Fibroblast of skin of left biceps (primary cell): ENCODE measurements around the gene PXN.
"Not testable (repeated sequence)": the region's sequence is repeated elsewhere in the genome, so short reads cannot be mapped to it uniquely, and the experiment has no call there.

ENCODE experiments used
- DNase-seq, 2 experiments: peaks; one replicate each; pipeline ENCODE4 v3.0.0-alpha.2; 2013; ENCODE audit warnings: low read depth in 2 of 2

PXN gene

DNA sequence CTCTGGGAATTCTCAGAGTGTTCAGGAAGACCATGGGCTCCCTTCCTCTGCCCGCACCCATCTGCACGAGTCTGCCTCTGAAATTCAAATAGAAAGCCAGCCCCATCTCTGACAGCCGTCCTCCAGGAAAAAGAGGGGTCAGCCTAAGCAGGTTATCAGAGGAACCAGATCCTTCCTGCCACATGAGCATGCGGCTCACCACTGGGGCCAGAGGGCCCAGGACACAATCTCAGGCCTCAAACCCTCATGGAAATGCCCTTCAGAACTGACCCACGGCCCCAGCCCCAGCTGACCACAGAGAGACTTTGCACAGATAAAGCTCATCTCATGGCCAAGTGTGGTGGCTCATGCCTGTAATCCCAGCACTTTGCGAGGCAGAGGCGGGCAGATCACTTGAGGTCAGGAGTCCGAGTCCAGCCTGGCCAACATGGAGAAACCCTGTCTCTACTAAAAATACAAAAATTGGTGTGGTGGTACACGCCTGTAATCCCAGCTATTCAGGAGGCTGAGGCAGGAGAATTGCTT, 23.2 kb downstream of the PXN start:
- DNase-seq = no peak

- no peak for DNase-seq
These were observed 23.8 kb downstream of the PXN start for GRCh38 chr12:120241561-120242274.

- DNase-seq = no peak
These were observed 25.1 kb downstream of the PXN start for GRCh38 chr12:120240495-120240833.

DNA sequence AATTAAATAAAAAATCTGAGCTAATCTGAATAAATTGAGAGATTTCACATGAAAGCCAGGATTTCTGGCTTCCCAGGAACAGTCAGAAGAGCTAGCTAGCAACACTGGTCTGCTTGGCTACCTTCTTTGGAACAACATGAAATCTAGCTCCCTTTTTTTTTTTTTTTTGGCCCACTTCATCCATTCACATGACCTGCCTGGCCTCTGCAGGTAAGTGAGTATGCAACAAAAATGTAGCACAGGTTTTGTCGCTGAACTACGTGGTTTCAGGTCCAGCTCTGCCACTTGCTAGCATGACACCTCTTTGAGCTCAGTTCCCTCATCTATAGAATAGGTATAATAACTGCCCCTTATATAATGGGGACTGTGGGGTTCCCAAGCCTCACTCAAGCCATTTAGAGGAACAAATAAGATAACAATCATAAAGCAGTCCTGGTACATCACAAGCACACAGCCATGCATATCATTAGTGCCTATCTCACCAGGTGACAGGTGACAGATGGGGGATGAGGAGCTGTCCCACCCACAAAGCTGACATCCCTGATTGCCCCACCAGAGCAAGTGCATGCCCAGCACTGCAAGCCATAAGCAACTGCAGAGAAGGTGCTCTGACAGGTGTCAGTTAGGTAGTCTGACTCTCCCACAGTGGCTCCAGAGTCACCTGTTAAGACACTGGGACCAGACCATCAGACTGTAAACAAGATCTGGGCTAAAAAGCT, 25.6 kb downstream of the PXN start:
- DNase-seq = no peak

DNA sequence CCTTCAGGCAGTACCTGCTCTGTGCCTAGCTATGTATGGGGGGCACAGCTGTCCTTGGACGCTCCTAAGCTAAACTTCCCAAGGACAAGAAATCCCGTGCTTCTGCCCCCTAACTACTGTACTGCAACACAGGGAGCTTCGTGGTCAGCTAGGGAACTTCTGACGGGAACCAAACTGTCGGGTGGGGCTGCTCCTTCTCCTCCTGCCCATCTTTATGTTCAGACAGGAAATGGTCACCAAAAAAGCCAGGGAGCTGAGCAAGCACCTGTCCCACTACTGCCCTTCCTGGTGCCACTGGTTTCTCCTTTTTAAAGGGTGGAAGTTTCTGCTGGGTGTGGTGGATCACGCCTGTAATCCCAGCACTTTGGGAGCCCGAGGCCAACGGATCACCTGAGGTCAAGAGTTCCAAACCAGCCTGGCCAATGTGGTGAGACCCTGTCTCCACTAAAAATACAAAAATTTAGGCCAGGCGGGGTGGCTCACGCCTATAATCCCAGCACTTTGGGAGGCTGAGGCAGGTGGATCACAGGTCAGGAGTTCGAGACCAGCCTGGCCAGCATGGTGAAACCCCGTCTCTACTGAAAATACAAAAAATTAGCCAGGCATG, 26.6 kb downstream of the PXN start:
- no peak for DNase-seq

- DNase-seq = no peak
These were observed 27.3 kb downstream of the PXN start for GRCh38 chr12:120238217-120238616.

DNA sequence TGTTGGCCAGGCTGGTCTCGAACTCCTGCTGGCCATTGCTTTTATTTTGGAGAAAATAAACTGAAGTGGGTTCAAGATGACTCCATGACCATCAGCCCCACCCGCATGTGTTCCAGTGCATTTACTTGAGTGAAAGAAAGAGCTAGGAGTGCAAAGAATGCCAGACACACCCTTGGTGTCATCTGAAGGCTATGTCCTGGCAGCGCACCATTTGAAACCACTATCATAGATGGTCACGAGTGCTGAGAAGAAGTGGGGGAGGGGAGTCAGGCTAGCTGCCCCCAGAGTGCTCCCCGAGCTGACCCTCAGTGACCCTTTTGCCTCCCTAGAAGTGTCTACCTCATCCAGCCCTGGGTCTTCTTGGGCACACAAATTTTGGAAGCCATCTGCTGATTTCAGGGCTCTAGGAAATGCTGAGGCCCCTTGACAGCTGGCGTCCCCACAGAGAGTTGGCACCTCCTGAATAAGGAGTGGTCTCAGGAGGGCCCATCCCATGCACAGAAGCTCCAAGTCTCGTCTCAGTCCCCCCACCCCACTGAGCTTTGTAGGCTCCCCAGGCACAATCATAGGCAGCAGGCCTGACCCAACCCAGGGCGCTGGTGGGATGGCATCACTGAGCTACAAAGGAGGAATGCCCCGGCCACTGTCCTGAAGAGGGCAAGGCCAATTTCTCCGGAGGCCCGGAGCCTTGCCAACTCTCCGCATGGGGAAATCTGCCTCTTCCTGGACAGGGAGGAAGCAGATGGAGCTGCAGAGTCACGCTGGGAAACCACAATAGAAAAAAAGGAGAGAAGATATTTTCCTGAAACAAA, 28.0 kb downstream of the PXN start:
- DNase-seq = no peak

DNA sequence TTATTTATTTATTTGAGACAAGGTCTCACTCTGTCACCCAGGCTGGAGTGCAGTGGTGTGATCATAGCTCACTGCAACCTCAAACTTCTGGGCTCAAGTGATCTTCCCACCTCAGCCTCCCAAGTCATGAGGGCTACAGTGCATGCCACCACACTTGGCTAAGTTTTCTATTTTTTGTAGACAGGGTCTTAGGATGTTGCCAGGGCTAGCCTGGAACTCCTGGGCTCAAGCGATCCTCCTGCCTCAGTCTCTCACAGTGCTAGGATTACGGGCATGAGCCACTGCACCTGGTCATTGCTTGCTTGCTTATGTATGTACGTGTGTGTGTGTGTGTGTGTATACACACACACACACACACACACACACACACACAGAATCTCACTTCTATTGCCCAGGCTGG, 28.7 kb downstream of the PXN start:
- not testable (repeated sequence) for DNase-seq

- no peak for DNase-seq
These were observed 29.9 kb downstream of the PXN start for GRCh38 chr12:120235369-120236323.

- peak; percentile 77 to 80 for DNase-seq
These were observed 30.7 kb downstream of the PXN start for GRCh38 chr12:120234643-120235368.

GRCh38 chr12:120231316-120232011, 34.1 kb downstream of the PXN start:
- DNase-seq = peak; percentile 85 to 87

- DNase-seq = no peak
These were observed 34.6 kb downstream of the PXN start for GRCh38 chr12:120230974-120231315.

GRCh38 chr12:120230326-120230973, 35.1 kb downstream of the PXN start:
- peak; percentile 89 for DNase-seq

GRCh38 chr12:120229487-120230325, 35.8 kb downstream of the PXN start:
- DNase-seq = no peak

GRCh38 chr12:120229071-120229486, 36.5 kb downstream of the PXN start:
- no peak for DNase-seq

DNA sequence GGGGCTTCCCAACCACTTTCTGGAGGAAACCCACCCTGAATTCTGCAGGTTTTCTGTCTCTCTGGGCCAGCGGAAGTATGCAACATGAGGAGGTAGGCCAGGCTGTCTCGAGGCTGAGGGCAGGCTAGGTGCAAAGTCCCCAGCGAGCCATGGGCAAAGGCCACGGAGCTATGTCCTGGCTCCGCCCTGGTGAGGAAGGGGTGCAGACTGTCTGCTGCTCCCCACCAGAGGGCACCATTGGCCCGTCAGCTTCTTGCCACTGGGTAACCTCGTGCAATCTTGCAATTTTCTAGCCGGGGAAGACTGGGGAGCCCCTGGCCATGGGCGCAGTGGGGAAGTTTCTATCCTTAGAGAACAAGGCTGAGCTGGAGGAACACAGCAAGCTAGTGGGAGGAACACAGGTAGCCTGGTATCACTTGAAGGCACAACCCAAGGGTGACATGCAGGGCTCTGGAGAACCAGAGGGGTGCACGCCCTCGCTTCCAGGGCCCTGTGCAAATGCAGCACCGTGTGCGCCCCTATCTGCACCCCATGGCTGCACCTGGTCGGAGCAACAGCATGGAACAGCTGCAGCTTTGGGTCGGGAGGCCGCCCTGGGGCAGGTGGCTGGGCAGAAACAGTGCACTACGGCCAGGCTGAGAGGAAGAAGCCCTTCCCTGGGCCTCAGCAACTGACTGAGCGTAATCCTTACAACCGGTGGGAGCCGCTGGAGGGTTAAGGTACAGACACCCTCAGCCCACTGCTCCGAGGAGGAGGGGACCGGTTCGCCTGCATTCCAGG, 37.0 kb downstream of the PXN start:
- peak; percentile 49 to 50 for DNase-seq

GRCh38 chr12:120228041-120228290, 37.6 kb downstream of the PXN start:
- no peak for DNase-seq
